GM12875 (cell line): ENCODE data around the gene ORC4.

Experiments used
- H3K4me3 ChIP-seq: one replicate; pipeline ENCODE4 v1.5.1; 2011; ENCODE audit warnings: low read depth, low read length, control low read depth
- CTCF ChIP-seq: IDR thresholded peaks from 2 replicates; pipeline ENCODE4 v1.5.1; 2011; ENCODE audit warnings: low read depth, mild to moderate bottlenecking, control low read depth, inconsistent platforms, low read length, moderate library complexity, borderline replicate concordance; ENCODE audit not compliant: insufficient read depth

The ORC4 gene

GRCh38 chr2:147934881-147935620 lies 85.5 kb downstream of the ORC4 start:
- TF ChIP-seq CTCF: no peak
- no peak overlapping the region for H3K4me3 ChIP-seq

- TF ChIP-seq CTCF: no peak
- no peak overlapping the region for H3K4me3 ChIP-seq
Measured at GRCh38 chr2:147933931-147934330, 86.6 kb downstream of the ORC4 start.

GRCh38 chr2:147927053-147927588 lies 93.4 kb downstream of the ORC4 start:
- H3K4me3 ChIP-seq: no peak overlapping the region
- TF ChIP-seq CTCF: no peak

GRCh38 chr2:147925886-147926285 lies 94.7 kb downstream of the ORC4 start:
- no peak for TF ChIP-seq CTCF
- H3K4me3 ChIP-seq: no peak overlapping the region

- H3K4me3 ChIP-seq: no peak overlapping the region
- TF ChIP-seq CTCF: no peak
Measured at GRCh38 chr2:147924647-147925046, 95.9 kb downstream of the ORC4 start.

- TF ChIP-seq CTCF: no peak
- no peak overlapping the region for H3K4me3 ChIP-seq
Measured at GRCh38 chr2:147923846-147924245, 96.7 kb downstream of the ORC4 start.

GRCh38 chr2:147917161-147917560 lies 103.4 kb downstream of the ORC4 start:
- TF ChIP-seq CTCF: no peak
- no peak overlapping the region for H3K4me3 ChIP-seq
